SW480 (cell line): ENCODE data around the gene LDB3.

ENCODE experiments used
- DNase-seq: peaks from one replicate; pipeline ENCODE4 v3.0.0-alpha.2; 2016; ENCODE audit warnings: low spot score

LDB3 gene

GRCh38 chr10:86706401-86706841 is 38.1 kb downstream of the LDB3 start:
- DNase-seq, result no peak

- DNase-seq, result no peak
Observed at GRCh38 chr10:86706977-86707376, 38.7 kb downstream of the LDB3 start.

DNA sequence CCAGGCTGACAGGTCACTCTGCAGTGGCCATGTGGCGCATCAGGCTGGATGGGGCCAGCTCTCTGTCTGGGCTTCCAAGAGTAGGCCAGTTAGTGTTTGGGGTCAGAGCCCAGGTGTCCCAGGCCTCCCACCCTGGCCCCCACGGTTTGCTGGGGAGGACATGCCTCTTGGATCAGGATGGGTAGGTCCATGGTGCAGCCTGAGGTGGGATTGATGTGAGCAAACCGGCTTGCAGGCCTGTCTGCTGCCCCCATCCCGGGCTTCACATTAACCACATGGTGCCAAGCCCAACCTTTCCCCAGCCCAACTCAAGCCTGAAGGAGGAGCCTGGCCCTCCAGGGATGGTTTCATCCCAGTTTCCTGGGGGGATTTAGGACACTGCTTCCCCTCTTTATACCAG is 39.2 kb downstream of the LDB3 start:
- DNase-seq, result no peak

- no peak for DNase-seq
Observed at GRCh38 chr10:86708068-86708782, 39.9 kb downstream of the LDB3 start.

DNA sequence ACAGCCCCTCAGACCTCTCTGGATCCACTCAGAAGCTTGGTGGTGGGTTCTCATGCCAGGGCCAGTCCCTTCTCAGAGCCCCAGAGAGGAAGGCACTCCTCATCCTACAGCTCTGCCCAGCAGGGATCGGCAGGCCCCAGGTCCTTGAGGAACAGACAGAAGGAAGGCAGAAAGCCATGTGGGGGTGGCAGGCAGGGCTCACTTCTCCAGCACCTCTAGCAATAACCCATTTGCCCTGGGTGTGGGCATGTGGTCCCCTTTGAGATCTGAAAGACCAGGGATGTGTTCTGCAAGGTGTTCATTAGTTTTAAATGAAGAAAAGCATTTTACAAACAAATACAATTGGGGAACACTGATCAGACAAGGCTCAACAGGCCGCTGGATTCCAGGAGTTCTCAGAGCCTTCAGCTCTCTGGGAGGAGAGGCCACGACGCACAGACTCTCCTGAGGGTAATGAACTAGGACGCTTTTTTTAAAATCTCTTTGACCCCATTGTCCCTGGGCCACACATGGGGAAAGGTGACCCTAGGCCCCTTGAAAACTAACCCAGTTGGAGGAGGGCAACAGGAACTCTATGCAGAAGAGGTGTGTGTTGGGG is 40.6 kb downstream of the LDB3 start:
- DNase-seq, result no peak

GRCh38 chr10:86709396-86710185 is 41.3 kb downstream of the LDB3 start:
- no peak for DNase-seq

DNA sequence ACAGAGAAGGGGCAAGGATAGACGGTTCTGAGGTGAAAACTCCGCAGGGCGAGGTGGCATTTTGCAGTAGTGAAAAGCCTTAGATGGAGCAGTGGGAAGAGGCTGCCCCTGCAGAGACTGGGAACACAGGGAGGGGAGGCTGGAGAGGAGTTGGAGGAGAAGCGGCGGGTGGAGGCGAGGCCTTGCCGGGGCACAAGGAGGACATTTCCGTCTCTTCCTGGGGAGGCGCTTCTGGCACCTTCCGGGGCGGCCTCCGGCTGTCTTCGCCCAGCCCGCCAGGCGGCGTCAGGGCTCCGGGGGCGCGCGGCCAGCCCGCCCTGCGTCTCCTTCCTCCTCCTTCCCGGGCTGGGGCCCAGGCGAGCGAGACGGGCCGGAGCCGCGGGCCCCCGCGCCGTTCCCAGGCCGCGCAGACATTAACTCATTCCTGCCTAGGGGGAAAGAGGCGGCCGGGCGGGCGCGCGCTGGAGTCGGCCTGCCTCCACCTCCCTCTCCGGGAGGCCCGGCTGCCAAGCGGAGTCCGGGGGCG is 42.7 kb downstream of the LDB3 start:
- DNase-seq, result peak; percentile 78

DNA sequence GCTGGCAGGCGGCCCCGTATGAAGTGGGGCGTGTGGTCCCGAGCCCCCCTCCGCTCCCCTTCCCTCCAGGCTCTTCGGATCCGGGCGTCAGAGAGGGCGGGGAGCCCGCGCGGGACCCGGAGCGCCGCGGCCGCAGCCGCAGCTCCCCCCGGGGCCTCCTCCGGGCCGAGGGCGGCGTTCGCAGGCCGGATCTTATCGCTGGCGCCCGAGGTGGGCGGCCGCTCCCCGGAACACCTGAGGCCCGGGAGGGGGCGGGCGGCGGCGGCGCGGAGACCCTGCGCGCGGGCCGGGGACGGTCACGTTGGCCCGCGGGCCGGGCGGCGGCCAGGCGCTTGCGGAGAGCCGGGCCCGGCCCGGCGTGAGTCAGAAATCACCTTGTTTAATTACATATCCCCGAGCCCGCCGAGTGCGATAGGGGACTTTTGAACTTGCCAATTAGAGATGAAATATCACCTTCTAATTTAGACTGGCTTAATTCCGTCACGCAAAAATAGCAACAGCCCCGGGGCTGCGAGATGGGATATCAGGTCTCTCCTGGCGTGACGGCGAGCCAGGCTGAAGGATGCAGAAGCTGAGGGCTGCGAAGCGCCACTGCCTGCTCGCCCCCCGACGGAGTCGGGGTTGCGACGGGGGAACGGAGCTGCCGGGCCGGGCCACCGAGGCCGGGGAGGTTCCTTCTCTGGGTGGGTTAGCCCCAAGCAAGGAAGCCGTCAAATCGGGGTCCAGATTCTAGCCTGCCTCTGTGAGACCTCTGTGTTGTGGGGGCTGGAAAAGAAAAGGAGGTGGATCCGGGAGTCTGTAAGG is 43.4 kb downstream of the LDB3 start:
- peak; percentile 32 for DNase-seq

DNA sequence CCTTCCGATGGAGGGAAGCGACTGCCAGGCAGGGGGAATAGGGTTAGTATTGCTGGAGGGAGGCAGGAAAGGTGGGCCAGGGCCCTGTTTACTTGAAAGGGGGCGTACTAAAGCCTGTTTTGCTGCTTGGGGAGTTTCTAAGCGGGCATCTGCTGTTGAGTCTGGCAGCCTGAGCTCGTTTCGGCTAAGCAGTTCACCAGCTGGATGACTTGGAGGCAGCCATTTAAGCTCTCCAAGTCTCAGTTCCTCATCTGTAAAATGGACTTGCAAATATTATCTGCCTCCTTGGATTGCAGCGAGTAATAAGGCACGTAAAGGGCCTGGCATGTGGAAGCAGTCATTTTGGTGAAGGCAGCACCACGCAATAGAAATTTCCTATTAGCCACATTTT is 44.0 kb downstream of the LDB3 start:
- DNase-seq, result peak; percentile 16

GRCh38 chr10:86715156-86715795 is 47.0 kb downstream of the LDB3 start:
- no peak for DNase-seq

DNA sequence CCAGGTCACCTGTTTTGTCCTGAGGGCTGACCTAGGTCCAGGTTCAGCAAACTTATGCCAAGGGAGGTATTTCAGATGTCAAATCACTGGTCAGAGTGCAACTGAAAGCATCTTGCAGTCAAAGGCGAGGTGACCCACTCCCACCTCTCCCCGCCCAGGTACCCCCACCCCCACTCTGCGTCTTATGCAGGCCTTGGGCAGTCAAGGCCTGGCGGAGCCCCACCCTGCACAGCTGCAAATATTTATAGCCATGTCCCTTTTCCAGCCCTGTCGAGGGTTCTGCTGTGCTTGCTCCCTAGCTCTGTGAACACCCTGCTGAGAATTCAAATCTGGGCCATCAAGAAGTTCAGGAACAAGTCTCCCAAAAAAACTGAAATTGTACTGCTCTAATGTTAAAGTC is 47.5 kb downstream of the LDB3 start:
- DNase-seq, result no peak

GRCh38 chr10:86716466-86716865 is 48.2 kb downstream of the LDB3 start:
- no peak for DNase-seq

GRCh38 chr10:86718556-86718955 is 50.2 kb downstream of the LDB3 start:
- no peak for DNase-seq

GRCh38 chr10:86721232-86721631 is 52.9 kb downstream of the LDB3 start:
- DNase-seq, result no peak

- DNase-seq, result no peak
Observed at GRCh38 chr10:86723009-86723408, 54.7 kb downstream of the LDB3 start.

GRCh38 chr10:86724445-86724844 is 56.1 kb downstream of the LDB3 start:
- no peak for DNase-seq

GRCh38 chr10:86725980-86726676 is 57.8 kb downstream of the LDB3 start:
- no peak for DNase-seq

- DNase-seq, result no peak
Observed at GRCh38 chr10:86726677-86726999, 58.3 kb downstream of the LDB3 start.

- no peak for DNase-seq
Observed at GRCh38 chr10:86727470-86727869, 59.2 kb downstream of the LDB3 start.

GRCh38 chr10:86728056-86728455 is 59.7 kb downstream of the LDB3 start:
- no peak for DNase-seq

GRCh38 chr10:86729677-86730076 is 61.4 kb downstream of the LDB3 start:
- DNase-seq, result no peak
